Fibroblast of the aortic adventitia (primary cell): ENCODE results near the gene LBX2. TPM values are rescaled to one million over a fixed set of nuclear protein-coding genes. Genes with fewer than 3 reads are reported as not detected.
A peak's percentile ranks its signal among the peaks of the same experiment; 100 is the strongest.

Experiments
- DNase-seq: peaks from one replicate; pipeline ENCODE4 v3.0.0-alpha.2; 2010; ENCODE audit warnings: low read depth
- H3K4me3 ChIP-seq: 2 replicates; pipeline ENCODE4 v1.5.1; 2011; ENCODE audit warnings: low read depth, mild to moderate bottlenecking, control low read depth, low read length, moderate library complexity
- CTCF ChIP-seq: IDR thresholded peaks from 2 replicates; pipeline ENCODE4 v1.5.1; 2011; ENCODE audit warnings: mild to moderate bottlenecking, low read length, control low read depth, inconsistent platforms; ENCODE audit not compliant: insufficient read depth
- total RNA-seq: library from RNA; depleted of rRNA; stranded (reverse); fragments of >200 nt; gene quantifications from 2 replicates; pipeline ENCODE4 v1.2.3, GENCODE V29; 2012; ENCODE audit warnings: low replicate concordance

Gene LBX2
- total RNA-seq = 2.0 and 3.0 TPM in 2 replicates

- no peak for TF ChIP-seq CTCF
- no peak for DNase-seq
- peak within 1 kb of the TSS; percentile 49 for H3K4me3 ChIP-seq
These were observed at the start of gene LBX2 for GRCh38 chr2:74499267-74499939. Gene LBX2, minus strand, starts transcription at chr2:74499603. Its CDS starts 66 bp downstream, at chr2:74499537.

GRCh38 chr2:74548285-74548899 lies 49.0 kb upstream of the LBX2 start:
- no peak for TF ChIP-seq CTCF

DNA sequence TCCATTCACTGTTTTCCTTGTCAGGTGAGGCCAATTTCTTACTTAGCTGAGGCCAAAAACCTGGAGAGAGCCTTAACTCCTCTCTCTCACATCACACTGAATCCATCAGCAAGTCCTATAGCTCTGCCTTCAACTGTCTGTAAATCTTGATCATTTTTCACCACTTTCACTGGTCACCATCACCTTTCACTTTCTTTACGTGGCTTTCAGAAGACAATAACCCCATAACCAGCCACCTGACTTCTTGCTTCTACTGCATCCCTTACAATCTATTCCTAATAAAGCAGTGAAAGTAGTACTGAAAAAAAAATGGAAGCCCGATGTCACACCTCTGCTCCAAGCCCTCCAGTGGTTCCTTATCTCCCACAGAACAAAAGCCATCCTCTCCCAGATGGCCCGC lies 46.6 kb upstream of the LBX2 start:
- DNase-seq = no peak
- H3K4me3 ChIP-seq = no peak overlapping the region
- no peak for TF ChIP-seq CTCF

More at GRCh38 chr2:74548285-74548899, 49.0 kb upstream of the LBX2 start:
- peak overlapping the region; percentile 62 for H3K4me3 ChIP-seq
- no peak for DNase-seq

DNA sequence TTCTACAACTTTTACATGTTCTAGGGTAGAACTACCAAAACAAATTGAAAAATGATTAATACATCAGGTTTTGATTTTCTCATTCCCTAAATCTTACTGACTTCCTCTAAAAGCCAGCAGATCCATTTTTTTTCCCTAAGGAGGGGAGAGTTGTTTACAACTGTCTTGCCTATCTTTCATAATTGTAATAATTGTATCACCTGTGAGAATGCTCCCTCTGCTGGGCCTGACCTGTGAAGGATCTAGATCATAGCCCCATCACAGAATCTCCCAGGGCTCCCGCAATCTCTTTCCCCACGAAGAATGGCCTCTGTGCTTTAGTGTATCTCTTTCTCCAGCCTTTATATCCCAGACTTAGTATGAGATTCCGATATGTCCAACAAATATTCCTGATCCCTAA lies 45.2 kb upstream of the LBX2 start:
- no peak for TF ChIP-seq CTCF
- DNase-seq = no peak
- no peak overlapping the region for H3K4me3 ChIP-seq

- no peak for TF ChIP-seq CTCF
- no peak for DNase-seq
- H3K4me3 ChIP-seq = no peak overlapping the region
These were observed 43.6 kb upstream of the LBX2 start for GRCh38 chr2:74542978-74543377.

DNA sequence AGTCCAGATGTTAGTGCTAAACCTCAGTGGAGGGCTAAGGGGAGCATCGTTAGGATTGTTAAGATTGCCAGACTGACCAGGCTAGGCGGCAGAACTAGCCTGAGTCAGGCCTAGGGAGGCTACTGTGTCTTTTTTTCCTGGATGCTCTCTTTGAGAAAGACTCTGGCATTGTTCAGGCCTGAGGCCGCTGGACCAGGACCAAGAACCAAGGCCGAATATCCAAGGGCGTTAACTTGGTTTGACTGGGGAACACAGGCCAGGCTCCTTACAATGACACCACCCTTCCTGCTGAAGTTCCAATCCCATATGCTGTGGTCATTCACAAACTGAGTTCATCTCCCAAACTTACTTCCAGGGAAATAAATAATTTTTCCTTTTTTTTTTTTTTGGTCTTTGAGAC lies 40.9 kb upstream of the LBX2 start:
- DNase-seq = peak; percentile 92
- H3K4me3 ChIP-seq = no peak overlapping the region
- no peak for TF ChIP-seq CTCF
